Measurements from ENCODE around the gene NEU4.
"Not testable (repeated sequence)": the region's sequence is repeated elsewhere in the genome, so short reads cannot be mapped to it uniquely, and the experiment has no call there.

NEU4 gene

DNA sequence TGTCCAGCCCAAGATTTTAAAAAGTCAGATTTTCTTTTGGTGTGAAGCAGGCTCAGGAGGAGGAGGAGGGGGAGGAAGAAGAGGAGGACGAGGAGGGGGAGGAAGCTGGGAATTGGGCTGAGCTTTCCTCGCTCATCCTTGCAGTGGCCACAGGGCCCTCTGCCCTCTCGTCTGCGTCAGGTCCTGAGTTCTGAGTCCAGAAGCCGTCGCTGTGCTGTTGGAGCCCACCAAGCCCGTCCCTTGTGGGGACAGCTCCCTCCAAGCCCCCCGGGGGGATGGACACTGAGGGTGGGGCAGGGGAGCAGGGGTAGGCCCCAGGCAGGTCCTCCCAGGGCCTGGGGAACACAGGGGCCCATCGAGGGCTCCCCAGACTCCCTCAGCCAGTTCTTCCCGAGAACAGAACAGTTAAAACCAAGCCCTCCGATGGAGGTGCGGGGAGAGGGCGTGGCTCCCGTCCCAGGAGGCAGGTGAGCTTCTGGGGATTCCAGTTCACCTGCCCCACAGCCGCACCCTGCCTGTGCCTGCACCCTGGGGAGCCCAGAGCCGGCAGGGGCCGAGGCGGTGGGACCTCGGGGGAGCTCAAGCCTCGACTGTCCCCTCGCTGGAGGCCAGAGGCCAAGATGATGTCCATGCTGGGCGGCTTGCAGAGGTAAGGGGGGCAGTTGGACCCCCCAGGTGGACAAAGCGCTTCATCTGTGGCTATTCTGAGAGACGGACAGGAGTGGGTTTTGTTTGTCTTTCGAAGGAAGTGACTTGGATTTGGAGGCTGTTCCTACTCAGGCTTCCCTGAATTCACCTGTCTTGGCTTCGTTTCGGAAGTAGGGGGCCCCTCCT is 32.4 kb upstream of the NEU4 start, which contains the start of gene GAL3ST2:
Gene GAL3ST2 (plus strand): TSS at position 487 of the 834 bp plus-strand sequence. CDS start 134 bp downstream, at position 621.
- no peak for DNase-seq (ENCODE audit: low read depth)
- no peak within 1 kb of the TSS for H3K4me3 ChIP-seq (ENCODE audit: low read depth, low read length)
- TF ChIP-seq, protein P1, sequence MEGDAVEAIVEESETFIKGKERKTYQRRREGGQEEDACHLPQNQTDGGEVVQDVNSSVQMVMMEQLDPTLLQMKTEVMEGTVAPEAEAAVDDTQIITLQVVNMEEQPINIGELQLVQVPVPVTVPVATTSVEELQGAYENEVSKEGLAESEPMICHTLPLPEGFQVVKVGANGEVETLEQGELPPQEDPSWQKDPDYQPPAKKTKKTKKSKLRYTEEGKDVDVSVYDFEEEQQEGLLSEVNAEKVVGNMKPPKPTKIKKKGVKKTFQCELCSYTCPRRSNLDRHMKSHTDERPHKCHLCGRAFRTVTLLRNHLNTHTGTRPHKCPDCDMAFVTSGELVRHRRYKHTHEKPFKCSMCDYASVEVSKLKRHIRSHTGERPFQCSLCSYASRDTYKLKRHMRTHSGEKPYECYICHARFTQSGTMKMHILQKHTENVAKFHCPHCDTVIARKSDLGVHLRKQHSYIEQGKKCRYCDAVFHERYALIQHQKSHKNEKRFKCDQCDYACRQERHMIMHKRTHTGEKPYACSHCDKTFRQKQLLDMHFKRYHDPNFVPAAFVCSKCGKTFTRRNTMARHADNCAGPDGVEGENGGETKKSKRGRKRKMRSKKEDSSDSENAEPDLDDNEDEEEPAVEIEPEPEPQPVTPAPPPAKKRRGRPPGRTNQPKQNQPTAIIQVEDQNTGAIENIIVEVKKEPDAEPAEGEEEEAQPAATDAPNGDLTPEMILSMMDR (IDR thresholded peaks at IDR 0.05; ENCODE audit: control insufficient read depth, extremely low read depth, insufficient read depth), result no peak

DNA sequence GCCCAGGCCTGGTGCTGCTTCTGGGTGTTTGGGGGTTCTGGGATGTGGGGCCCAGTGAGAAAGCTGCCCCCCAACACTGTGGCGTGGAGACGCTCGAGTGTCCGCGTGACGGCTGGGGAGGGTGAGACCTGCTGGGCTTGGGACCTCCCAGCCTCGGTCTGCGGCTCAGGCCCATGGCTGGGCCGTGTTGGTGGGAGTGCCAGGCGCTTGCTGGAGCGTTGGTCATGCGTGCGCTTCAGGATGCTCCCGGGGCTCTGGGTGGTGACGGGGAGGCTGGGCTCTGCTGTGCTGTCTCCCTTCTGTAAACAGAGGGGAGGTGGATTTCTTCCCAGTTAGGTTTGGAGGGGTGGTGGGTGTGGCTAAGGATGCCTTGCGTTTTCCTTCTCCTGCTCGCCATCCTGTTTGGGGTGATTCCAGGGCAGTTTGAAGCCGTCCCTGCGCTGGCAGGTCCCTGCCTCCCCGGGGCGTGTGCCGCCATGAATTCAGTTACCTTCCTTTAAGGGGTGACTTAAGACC is 31.8 kb upstream of the NEU4 start:
- no peak overlapping the region for H3K4me3 ChIP-seq (ENCODE audit: low read depth, low read length)
- no peak for DNase-seq (ENCODE audit: low read depth)
- TF ChIP-seq, protein P1 (IDR thresholded peaks at IDR 0.05; ENCODE audit: control insufficient read depth, extremely low read depth, insufficient read depth), result no peak

DNA sequence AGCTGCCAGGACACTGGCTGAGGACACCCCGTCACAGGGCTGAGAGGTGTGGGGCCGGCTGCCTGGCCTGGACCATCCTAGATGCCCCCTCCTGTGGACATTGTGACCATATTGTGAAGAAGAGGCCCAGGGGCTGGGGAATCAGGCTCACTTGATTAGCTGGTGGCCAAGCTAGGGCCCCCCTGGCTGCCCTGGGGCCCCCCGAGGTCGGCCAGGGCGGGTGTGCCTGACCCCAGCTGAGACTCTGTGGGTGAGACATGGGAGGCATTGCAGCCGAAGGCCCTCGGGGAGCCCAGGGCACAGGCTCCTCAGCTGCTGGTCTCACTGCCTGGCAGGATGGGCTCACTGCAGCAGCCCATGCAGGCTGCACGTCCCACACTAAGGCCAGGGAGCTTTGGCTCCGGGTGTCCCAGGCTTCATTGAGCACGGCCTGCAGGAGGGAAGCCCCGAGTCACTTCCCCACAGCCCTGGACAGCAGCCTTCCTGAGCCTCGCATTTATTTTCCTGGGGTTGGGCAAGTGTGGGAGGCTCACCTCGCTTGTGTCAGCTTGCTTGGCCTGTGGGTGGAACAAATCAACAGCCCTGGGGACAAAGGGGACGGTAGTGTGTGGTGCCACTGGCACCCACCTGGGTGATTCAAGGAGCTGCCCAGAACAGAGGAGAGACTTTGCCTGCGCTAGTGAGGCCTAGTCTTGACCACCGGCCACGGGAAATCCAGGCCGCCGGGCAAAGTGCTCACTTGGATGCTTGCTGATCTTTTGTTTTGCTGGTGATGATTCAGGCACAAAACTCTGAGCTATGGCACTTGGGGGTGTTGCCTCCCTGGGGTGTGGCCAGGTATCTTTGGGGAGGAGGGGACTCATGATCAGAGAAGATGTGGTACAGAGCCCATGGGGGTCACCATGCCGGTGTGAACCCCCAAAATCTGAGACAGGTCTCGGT is 31.0 kb upstream of the NEU4 start:
- DNase-seq (ENCODE audit: low read depth), result no peak
- TF ChIP-seq, protein P1 (IDR thresholded peaks at IDR 0.05; ENCODE audit: control insufficient read depth, extremely low read depth, insufficient read depth), result no peak
- no peak overlapping the region for H3K4me3 ChIP-seq (ENCODE audit: low read depth, low read length)

DNA sequence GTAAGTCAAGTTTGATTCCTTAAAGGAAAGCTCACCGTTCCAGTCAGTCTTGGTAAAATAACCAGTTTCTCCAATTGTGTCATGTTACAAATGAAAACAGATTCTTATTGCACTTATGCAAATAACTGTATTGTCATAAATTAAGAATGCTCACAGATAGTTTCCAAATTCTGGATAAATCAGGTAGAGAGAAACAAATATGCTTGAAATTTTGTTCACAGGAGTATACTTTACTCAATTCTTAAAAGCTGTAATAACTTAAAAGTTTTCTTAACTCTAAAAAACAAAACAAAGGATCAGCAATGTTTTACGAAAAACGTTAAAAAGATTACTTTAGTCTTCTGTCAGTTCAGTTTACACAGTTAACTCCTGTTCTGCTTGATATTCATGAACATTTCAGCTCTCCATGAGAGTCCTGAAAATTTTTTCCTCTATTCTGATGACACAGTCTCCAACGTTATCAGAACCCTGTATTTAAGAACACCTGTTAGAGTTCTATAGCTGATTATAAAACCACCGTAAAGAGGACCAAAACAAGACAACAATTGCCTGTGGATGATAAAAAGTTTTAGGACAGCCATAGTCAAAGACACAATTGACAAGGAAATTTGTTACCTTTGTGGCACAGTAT is 27.9 kb upstream of the NEU4 start:
- TF ChIP-seq, protein P1 (IDR thresholded peaks at IDR 0.05; ENCODE audit: control insufficient read depth, extremely low read depth, insufficient read depth), result no peak
- no peak for DNase-seq (ENCODE audit: low read depth)
- no peak overlapping the region for H3K4me3 ChIP-seq (ENCODE audit: low read depth, low read length)

DNA sequence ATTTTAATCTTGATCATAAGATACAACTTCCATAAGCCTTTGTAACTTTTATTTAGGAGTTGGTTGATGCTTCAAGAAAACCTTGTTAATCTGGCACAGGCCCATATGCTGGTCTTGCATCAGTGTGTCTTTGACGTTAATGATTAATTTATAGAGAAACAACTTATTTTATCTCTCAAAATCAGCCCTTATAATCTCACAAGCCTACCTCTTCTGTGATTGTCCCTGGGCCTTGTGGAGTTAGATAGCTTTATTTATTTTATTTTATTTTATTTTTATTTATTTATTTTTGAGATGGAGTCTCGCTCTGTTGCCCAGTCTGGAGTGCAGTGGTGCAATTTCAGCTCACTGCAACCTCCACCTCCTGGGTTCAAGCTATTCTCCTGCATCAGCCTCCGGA is 26.9 kb upstream of the NEU4 start:
- not testable (repeated sequence) for H3K4me3 ChIP-seq (ENCODE audit: low read depth, low read length); DNase-seq (ENCODE audit: low read depth)

DNA sequence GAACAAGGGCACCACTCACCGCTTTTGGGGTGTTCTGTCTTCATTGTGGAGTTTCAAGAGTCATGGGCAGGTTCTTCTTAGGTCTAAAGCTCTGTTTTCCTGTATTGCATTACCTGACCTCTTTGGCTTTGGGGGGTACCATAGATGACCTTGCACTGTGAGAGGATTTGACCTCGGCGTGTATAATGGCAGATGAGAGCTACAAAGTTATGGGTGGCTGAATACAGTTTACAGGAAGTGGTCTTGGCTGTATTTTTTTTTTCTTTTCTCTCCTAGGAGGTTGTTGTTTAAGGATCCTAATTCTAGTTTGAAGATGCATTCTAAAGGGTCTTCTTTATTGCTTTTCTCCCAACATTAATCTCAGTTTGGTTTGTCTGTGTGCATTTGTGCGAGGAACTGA is 20.9 kb upstream of the NEU4 start:
- DNase-seq (ENCODE audit: low read depth), result no peak
- TF ChIP-seq, protein P1 (IDR thresholded peaks at IDR 0.05; ENCODE audit: control insufficient read depth, extremely low read depth, insufficient read depth), result no peak
- no peak overlapping the region for H3K4me3 ChIP-seq (ENCODE audit: low read depth, low read length)
